HL-60/S4 treated with retinoic acid at 250 ng/mL for 4 days and 3 days (cell line): ENCODE measurements around the gene F10.

Source experiments
- in situ Hi-C: fragments of 300-500 bp; cut with MboI; formaldehyde crosslinking; loops from 2 replicates; pipeline ENCODE4 v1.7.0; 2022; ENCODE audit warnings: low sequenced_read_pairs

Gene F10

GRCh38 chr13:113115363-113116205 lies 7.0 kb upstream of the F10 start:
- in situ Hi-C loops = no loop called here

DNA sequence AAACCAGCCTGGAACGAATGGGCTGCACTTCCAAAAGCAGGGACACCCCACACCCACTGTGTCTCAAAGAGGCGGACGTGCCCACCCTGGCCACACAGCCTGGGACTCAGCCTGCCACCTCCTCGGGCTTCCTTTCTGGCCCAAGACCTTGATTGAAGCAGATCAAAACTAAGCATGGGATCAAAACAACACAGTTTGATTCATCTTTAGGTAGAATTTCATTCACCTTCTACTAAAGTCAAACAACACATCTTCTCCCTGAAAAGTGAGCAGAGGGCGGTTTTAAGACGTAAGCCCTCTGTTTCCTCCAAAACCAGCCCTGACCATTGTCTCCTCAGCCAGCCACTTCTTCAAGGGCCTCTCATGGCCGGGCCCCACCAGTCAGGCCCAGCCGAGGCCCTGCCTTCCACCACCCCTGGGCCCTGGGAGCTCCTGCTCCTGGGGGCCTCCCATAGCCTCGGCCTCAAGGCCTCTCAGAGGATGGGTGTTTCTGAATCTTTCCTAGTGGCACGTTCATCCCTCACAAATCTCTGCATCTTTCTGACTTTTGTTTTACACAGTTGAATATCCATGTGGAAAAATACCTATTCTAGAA lies 6.3 kb upstream of the F10 start:
- in situ Hi-C loops = no loop called here

DNA sequence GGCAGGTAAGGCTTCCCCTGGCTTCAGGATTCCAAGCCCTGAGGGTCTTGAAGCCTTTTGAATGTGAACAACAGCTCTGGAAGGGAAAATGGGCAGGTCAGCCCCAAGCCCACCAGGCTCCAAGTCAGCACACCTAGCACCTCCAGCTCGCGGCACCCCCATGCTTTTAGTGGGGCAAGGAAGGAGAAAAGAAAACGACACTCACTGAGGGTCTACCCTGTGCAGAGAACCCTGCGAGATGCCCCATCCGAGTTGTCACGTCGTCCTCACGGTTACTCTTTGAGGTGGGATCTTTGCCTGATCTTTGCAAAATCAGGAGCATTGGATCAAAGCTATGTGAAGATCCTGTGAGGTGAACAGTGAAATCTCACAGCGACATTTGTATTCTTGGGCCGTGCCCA lies 5.7 kb upstream of the F10 start:
- in situ Hi-C loops = no loop called here

DNA sequence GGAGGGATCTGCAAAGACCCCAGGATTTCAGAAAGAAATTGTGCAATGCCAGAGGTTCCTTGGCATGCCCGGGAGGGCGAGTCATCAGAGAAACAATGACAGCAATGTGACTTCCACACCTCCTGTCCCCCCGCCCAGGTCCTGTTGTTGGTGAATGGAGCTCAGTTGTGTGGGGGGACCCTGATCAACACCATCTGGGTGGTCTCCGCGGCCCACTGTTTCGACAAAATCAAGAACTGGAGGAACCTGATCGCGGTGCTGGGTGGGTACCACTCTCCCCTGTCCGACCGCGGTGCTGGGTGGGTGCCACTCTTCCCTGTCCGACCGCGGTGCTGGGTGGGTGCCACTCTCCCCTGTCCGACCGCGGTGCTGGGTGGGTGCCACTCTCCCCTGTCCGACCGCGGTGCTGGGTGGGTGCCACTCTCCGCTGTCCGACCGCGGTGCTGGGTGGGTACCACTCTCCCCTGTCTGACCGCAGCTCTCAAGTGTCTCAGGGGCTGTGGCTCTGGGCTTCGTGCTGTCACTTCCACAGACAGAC lies 5.2 kb upstream of the F10 start:
- in situ Hi-C loops = no loop called here

DNA sequence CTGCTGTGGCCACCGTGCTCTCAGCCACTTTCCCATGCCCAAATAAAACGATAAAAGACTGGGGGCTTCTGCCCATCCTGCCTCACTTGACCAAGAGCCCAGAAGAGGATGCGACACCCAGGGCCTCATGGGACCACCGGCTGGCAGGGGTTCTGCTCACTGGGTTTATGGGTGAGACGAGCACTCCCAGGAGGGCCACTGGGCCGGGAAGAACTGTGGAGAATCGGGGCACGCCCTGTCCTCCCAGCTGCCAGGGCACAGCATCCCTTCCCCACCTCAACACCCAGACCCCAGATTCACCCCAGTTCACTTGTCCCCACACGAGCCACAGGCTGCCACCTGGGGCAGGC lies 4.7 kb upstream of the F10 start:
- in situ Hi-C loops = no loop called here

DNA sequence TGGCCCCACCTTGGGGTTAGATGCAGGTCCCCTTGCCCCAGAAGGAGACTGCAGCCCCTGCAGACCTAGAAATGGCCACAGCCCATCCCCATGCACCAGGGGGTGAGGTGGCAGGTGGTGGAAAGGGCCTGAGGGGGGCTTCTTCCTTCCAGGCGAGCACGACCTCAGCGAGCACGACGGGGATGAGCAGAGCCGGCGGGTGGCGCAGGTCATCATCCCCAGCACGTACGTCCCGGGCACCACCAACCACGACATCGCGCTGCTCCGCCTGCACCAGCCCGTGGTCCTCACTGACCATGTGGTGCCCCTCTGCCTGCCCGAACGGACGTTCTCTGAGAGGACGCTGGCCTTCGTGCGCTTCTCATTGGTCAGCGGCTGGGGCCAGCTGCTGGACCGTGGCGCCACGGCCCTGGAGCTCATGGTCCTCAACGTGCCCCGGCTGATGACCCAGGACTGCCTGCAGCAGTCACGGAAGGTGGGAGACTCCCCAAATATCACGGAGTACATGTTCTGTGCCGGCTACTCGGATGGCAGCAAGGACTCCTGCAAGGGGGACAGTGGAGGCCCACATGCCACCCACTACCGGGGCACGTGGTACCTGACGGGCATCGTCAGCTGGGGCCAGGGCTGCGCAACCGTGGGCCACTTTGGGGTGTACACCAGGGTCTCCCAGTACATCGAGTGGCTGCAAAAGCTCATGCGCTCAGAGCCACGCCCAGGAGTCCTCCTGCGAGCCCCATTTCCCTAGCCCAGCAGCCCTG lies 4.2 kb upstream of the F10 start:
- in situ Hi-C loops = no loop called here

DNA sequence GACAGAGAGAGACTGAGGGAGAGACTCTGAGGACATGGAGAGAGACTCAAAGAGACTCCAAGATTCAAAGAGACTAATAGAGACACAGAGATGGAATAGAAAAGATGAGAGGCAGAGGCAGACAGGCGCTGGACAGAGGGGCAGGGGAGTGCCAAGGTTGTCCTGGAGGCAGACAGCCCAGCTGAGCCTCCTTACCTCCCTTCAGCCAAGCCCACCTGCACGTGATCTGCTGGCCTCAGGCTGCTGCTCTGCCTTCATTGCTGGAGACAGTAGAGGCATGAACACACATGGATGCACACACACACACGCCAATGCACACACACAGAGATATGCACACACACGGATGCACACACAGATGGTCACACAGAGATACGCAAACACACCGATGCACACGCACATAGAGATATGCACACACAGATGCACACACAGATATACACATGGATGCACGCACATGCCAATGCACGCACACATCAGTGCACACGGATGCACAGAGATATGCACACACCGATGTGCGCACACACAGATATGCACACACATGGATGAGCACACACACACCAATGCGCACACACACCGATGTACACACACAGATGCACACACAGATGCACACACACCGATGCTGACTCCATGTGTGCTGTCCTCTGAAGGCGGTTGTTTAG lies 3.3 kb upstream of the F10 start:
- in situ Hi-C loops = no loop called here

- in situ Hi-C loops = no loop called here
These were observed 2.8 kb upstream of the F10 start for GRCh38 chr13:113119822-113120189.

DNA sequence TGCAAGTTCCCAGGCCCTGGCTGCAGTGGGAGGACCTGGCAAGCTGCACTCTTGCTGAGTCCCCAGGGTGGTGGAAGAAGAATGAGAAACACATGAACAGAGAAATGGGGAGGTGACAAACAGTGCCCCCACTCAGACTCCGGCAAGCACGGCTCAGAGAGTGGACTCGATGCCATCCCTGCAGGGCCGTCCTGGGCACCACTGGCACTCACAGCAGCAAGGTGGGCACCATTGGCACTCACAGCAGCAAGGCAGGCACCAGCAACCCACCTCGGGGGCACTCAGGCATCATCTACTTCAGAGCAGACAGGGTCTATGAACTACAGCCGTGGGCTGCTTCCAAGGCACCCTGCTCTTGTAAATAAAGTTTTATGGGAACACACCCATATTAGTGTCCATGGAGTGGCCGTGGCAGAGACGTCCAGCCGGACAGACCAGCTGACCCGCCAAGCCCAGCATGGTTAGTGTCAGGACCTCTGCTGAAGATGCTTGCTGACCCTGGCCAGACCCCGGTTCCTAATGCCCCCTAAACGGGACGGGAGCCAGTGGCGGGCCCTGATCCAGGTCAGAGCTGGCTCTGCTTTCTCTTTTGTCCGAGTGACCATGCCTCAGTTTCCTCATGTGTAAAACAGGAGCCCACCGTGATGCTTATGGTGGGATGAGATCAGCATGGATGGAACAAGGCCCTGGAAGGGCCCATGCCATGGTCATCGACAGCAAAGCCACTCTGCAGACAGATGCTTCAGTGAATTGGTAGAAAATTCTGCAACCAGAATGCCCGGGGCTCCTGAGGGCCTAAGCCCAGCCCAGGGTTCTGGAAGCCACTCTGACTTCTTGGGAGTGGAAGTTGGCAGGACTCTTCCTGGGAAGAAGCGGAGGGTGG lies 2.1 kb upstream of the F10 start:
- in situ Hi-C loops = no loop called here

DNA sequence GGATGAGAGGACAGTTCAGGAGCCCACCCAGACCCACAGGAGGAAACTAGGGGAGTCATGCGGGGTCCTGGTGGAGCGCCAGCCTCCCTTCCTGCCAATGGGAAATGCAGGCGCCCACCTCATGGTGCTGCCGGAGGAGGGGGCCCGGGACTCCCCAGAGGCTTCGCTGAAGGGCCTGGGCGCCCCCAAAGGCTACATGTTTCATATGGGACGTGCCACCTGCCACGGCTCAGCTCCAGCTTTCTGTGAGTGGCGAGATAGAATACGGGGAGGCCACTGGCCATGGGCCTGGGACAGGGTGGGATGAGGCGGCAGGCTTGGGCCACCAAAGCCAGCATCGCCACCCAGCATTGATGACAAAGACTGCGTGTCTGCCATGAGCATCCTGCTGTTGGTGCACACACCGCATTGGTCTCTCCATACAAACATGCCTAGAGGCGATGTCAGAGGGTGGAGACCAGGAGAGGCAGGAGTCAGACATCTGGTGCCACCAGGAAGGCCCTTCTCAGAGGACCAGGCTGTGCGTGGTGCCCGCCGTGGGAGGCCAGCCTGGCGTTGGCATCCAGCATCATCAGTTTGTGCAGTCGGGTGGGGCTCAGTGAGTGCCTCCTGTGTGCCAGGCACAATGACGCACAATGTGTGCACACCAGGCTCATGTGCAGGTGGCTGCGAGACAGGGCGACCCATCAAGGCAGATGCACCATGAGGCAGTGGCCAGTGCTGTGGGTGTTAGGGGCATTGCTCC lies 1.2 kb upstream of the F10 start:
- in situ Hi-C loops = no loop called here

DNA sequence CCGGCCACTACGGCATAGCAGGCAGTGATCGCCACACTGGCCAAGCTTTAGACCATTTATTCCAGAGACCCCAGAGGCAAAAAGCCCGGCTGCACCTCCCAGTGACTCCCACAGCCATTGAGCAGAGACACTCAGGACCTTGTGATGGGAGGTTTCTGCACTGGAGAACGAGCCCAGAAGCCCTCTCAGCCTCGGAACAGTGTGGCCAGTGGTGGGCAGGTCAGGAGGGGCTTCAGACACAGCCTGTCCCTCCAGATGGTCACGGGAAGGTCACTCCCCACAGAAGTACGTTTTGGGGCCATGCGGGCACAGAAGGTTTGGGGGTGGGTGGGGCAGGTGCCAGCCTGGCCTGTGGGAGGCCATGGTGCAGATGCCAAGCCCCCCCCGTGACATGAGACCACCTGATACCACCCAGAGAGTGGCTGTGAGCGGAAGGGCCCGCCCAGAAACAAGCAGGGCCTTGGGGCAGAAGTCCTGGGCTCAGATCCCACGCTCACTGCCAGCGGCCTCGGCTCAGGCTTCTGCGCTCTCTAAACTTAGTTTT lies 599 bp upstream of the F10 start:
- in situ Hi-C loops = no loop called here

- in situ Hi-C loops = no loop called here
These were observed 915 bp downstream of the F10 start for GRCh38 chr13:113123226-113124201.

GRCh38 chr13:113124211-113124970 lies 1.8 kb downstream of the F10 start:
- in situ Hi-C loops = no loop called here

- in situ Hi-C loops = no loop called here
These were observed 3.1 kb downstream of the F10 start for GRCh38 chr13:113125506-113126264.

DNA sequence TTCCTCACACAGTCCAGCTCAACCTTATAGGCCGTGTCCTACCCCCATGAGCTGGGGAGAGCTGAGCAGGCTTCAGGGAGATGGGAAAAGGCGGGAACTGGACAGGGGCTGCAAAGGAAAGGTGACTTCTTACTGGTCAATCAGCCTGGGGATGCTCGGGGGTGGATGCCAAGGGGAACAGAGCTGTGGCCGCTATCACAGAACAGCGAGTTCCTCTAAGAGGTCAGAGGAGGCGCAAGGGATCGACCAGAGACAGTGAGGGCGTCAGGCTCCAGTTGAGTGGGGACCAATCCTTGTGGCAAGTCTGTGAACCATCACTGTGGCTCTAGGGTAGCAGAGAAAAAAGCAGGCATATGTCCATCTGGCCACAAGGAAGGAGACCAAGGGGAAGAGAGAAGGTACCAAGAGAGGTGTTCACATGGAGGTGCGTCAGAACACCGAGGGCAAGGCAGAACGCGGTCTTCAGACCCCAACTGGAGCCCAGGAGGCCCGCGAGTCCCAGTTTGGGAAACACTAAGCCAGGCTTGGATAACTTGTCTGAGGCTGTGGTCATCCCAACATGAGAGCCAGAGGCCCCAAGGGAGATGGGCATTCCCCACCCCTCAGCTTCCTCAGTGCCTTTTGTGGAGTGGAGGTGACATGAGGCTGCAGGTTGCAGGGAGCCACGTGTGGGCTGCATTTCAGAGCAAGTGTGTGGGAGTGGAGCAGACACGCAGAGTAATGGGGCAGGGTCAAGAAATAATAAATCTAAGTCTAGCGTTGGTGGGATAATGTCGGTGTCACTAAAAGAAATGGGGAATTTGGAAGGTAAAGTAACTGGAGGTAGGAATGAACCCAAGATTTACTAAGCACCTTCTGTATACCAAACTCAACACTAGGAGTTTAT lies 3.9 kb downstream of the F10 start:
- in situ Hi-C loops = no loop called here

- in situ Hi-C loops = no loop called here
These were observed 6.9 kb downstream of the F10 start for GRCh38 chr13:113129480-113129879.
